ENCODE results near the gene DIS3L2. TPM values are rescaled to one million over a fixed set of nuclear protein-coding genes. Genes with fewer than 3 reads are reported as not detected.

The DIS3L2 gene
- total RNA-seq, 1 experiment from 2014 or later: 28.5 TPM

DNA sequence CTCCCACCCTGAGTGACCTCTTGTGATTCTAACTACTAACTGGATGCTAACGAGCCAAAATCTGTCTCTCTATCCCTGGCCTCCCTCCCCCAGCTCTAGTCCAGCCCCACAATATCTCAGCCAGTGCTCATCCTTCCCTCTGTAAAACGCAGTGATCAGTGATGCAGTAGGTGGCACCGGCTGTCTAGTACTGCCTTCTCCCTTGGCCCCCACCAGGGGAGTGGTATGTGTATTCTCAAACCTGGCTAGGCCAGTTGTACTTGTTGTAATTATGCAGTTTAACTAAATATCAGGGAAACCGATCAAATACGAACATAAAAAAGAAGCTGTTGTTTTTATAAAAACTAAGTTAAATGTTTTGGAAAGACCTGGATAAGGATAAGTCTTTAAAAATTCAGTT is 303.8 kb downstream of the DIS3L2 start:
- no peak overlapping the region for H3K4me3 Mint-ChIP-seq
- no peaks in the 10 kb centered on the region for H3K9me3 Mint-ChIP-seq
- H3K27me3 Mint-ChIP-seq (ENCODE audit: low read depth): no peaks in the 10 kb centered on the region; the same call in 1 of the 2 replicates
- no peak for ATAC-seq
- no peak overlapping the region; the same call in 1 of the 2 replicates for H3K27ac Mint-ChIP-seq
- no peak for TF ChIP-seq MYBL2 (CRISPR knock-in tag; IDR thresholded peaks at IDR 0.05)
- no peak for TF ChIP-seq GABPB1 (CRISPR knock-in tag; IDR thresholded peaks at IDR 0.05)
- TF ChIP-seq CREM (CRISPR knock-in tag; IDR thresholded peaks at IDR 0.05): no peak
- no peak for TF ChIP-seq ZNF317 (CRISPR knock-in tag; IDR thresholded peaks at IDR 0.05; ENCODE audit: borderline replicate concordance, low read depth)
- no peak for TF ChIP-seq ZNF671 (CRISPR knock-in tag; IDR thresholded peaks at IDR 0.05)
- TF ChIP-seq, protein P1, sequence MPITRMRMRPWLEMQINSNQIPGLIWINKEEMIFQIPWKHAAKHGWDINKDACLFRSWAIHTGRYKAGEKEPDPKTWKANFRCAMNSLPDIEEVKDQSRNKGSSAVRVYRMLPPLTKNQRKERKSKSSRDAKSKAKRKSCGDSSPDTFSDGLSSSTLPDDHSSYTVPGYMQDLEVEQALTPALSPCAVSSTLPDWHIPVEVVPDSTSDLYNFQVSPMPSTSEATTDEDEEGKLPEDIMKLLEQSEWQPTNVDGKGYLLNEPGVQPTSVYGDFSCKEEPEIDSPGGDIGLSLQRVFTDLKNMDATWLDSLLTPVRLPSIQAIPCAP (CRISPR knock-in tag; IDR thresholded peaks at IDR 0.05): no peak
- ChIA-PET POLR2A (no interaction called here), CTCF (no interaction called here)
- H3K4me1 Mint-ChIP-seq: peaks cover 10% of the 10 kb centered on the region
- no peaks in the 10 kb centered on the region for H3K36me3 Mint-ChIP-seq
- no peak for DNase-seq (ENCODE audit: low spot score)

DNA sequence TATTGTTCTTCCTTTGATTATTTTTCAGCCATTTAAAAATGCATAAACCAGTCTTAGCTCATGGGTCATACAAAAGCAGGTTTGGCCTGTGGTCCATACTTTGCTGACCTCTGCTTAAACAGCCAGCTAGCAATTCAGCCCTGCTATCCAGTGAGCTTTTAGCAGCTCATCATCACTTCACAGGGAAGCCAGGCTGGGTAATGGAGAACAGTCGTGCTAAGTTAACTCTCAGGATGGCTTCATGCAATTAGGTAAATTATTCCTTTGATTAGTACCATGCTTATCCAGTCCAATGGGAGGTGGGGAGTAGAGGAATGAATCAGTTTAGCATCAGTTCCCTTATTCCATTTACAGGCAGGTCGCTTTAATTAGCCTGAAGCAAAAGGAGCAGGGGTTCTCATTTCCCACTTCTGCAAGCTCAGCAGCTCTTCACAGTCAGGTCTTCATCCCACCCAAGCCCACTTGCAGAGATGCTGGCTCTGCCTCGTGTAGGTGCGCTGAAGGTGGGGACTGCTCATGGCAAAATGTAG is 307.2 kb downstream of the DIS3L2 start:
- Mint-ChIP-seq H3K27me3 (ENCODE audit: low read depth) (no peaks in the 10 kb centered on the region; the same call in 1 of the 2 replicates), H3K4me3 (no peak overlapping the region), H3K9me3 (no peaks in the 10 kb centered on the region), H3K27ac (no peak overlapping the region), H3K4me1 (peaks cover 20% of the 10 kb centered on the region), H3K36me3 (no peaks in the 10 kb centered on the region)
- ATAC-seq: no peak
- TF ChIP-seq TEAD4 (CRISPR knock-in tag; IDR thresholded peaks at IDR 0.05) (no peak), FOXJ3 (CRISPR knock-in tag; IDR thresholded peaks at IDR 0.05; ENCODE audit: borderline replicate concordance) (no peak), ESRRA (CRISPR knock-in tag; IDR thresholded peaks at IDR 0.05; ENCODE audit: borderline replicate concordance) (no peak), CREM (CRISPR knock-in tag; IDR thresholded peaks at IDR 0.05) (no peak), GABPB1 (CRISPR knock-in tag; IDR thresholded peaks at IDR 0.05) (no peak), ZNF416 (CRISPR knock-in tag; IDR thresholded peaks at IDR 0.05) (no peak), NFATC4 (CRISPR knock-in tag; IDR thresholded peaks at IDR 0.05) (no peak), IRF2 (CRISPR knock-in tag; IDR thresholded peaks at IDR 0.05; ENCODE audit: borderline replicate concordance, low read depth) (no peak)
- TF ChIP-seq, protein P2, sequence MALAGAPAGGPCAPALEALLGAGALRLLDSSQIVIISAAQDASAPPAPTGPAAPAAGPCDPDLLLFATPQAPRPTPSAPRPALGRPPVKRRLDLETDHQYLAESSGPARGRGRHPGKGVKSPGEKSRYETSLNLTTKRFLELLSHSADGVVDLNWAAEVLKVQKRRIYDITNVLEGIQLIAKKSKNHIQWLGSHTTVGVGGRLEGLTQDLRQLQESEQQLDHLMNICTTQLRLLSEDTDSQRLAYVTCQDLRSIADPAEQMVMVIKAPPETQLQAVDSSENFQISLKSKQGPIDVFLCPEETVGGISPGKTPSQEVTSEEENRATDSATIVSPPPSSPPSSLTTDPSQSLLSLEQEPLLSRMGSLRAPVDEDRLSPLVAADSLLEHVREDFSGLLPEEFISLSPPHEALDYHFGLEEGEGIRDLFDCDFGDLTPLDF (CRISPR knock-in tag; IDR thresholded peaks at IDR 0.05): no peak
- TF ChIP-seq, protein P3, sequence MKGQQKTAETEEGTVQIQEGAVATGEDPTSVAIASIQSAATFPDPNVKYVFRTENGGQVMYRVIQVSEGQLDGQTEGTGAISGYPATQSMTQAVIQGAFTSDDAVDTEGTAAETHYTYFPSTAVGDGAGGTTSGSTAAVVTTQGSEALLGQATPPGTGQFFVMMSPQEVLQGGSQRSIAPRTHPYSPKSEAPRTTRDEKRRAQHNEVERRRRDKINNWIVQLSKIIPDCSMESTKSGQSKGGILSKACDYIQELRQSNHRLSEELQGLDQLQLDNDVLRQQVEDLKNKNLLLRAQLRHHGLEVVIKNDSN (CRISPR knock-in tag; IDR thresholded peaks at IDR 0.05): no peak
- TF ChIP-seq, protein P4, sequence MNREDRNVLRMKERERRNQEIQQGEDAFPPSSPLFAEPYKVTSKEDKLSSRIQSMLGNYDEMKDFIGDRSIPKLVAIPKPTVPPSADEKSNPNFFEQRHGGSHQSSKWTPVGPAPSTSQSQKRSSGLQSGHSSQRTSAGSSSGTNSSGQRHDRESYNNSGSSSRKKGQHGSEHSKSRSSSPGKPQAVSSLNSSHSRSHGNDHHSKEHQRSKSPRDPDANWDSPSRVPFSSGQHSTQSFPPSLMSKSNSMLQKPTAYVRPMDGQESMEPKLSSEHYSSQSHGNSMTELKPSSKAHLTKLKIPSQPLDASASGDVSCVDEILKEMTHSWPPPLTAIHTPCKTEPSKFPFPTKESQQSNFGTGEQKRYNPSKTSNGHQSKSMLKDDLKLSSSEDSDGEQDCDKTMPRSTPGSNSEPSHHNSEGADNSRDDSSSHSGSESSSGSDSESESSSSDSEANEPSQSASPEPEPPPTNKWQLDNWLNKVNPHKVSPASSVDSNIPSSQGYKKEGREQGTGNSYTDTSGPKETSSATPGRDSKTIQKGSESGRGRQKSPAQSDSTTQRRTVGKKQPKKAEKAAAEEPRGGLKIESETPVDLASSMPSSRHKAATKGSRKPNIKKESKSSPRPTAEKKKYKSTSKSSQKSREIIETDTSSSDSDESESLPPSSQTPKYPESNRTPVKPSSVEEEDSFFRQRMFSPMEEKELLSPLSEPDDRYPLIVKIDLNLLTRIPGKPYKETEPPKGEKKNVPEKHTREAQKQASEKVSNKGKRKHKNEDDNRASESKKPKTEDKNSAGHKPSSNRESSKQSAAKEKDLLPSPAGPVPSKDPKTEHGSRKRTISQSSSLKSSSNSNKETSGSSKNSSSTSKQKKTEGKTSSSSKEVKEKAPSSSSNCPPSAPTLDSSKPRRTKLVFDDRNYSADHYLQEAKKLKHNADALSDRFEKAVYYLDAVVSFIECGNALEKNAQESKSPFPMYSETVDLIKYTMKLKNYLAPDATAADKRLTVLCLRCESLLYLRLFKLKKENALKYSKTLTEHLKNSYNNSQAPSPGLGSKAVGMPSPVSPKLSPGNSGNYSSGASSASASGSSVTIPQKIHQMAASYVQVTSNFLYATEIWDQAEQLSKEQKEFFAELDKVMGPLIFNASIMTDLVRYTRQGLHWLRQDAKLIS (CRISPR knock-in tag; IDR thresholded peaks at IDR 0.05; ENCODE audit: borderline replicate concordance): no peak
- POLR2A ChIA-PET: no interaction called here
- CTCF ChIA-PET: interaction anchor here (1.2 to 2.9 kb wide), 3 partner anchors 24 to 368 kb away, joined by 3 to 10 read pairs (median 4); no protein-coding TSS in a partner anchor
- no peak for DNase-seq (ENCODE audit: low spot score)

DNA sequence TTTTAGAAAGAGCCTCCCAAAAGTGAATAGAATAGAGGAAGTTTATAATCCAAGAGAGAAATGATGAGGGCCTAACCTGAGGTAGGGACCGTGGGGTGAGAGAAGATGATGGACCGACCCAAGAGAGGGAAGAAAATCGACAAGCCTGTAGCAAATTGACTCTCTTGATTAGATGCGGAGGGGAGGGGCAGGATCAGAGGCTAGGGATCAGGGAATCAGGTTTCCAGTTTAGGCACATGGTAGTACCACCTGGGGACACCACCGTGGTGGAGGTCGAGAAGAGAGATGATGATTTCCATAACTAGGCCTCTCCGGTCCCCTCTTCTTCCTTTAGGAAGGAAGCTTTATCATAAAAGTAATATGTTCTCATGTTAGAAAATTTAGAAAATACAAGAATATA is 308.4 kb downstream of the DIS3L2 start:
- TF ChIP-seq, protein P5, sequence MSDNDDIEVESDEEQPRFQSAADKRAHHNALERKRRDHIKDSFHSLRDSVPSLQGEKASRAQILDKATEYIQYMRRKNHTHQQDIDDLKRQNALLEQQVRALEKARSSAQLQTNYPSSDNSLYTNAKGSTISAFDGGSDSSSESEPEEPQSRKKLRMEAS (CRISPR knock-in tag; IDR thresholded peaks at IDR 0.05): no peak
- TF ChIP-seq, protein P6, sequence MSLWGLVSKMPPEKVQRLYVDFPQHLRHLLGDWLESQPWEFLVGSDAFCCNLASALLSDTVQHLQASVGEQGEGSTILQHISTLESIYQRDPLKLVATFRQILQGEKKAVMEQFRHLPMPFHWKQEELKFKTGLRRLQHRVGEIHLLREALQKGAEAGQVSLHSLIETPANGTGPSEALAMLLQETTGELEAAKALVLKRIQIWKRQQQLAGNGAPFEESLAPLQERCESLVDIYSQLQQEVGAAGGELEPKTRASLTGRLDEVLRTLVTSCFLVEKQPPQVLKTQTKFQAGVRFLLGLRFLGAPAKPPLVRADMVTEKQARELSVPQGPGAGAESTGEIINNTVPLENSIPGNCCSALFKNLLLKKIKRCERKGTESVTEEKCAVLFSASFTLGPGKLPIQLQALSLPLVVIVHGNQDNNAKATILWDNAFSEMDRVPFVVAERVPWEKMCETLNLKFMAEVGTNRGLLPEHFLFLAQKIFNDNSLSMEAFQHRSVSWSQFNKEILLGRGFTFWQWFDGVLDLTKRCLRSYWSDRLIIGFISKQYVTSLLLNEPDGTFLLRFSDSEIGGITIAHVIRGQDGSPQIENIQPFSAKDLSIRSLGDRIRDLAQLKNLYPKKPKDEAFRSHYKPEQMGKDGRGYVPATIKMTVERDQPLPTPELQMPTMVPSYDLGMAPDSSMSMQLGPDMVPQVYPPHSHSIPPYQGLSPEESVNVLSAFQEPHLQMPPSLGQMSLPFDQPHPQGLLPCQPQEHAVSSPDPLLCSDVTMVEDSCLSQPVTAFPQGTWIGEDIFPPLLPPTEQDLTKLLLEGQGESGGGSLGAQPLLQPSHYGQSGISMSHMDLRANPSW (CRISPR knock-in tag; conservative IDR thresholded peaks at IDR 0.05; ENCODE audit: low read depth): no peak
- TF ChIP-seq, protein P7, sequence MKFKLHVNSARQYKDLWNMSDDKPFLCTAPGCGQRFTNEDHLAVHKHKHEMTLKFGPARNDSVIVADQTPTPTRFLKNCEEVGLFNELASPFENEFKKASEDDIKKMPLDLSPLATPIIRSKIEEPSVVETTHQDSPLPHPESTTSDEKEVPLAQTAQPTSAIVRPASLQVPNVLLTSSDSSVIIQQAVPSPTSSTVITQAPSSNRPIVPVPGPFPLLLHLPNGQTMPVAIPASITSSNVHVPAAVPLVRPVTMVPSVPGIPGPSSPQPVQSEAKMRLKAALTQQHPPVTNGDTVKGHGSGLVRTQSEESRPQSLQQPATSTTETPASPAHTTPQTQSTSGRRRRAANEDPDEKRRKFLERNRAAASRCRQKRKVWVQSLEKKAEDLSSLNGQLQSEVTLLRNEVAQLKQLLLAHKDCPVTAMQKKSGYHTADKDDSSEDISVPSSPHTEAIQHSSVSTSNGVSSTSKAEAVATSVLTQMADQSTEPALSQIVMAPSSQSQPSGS (CRISPR knock-in tag; IDR thresholded peaks at IDR 0.05; ENCODE audit: borderline replicate concordance, low read depth): no peak
- TF ChIP-seq ETV6 (CRISPR knock-in tag; IDR thresholded peaks at IDR 0.05) (no peak), TEAD1 (CRISPR knock-in tag; IDR thresholded peaks at IDR 0.05) (no peak), CREM (CRISPR knock-in tag; IDR thresholded peaks at IDR 0.05) (no peak)
- TF ChIP-seq, protein P3 (CRISPR knock-in tag; IDR thresholded peaks at IDR 0.05): no peak
- POLR2A ChIA-PET: no interaction called here
- peak; percentile 71 for ATAC-seq

More for the DNA sequence above, 308.4 kb downstream of the DIS3L2 start:
- Mint-ChIP-seq H3K4me3 (no peak overlapping the region), H3K9me3 (no peaks in the 10 kb centered on the region), H3K27ac (no peak overlapping the region), H3K36me3 (no peaks in the 10 kb centered on the region), H3K4me1 (peaks cover 20% of the 10 kb centered on the region), H3K27me3 (ENCODE audit: low read depth) (no peaks in the 10 kb centered on the region; the same call in 1 of the 2 replicates)
- CTCF ChIA-PET: interaction anchor here (2.9 kb wide), 1 partner anchor 23 kb away, joined by 10 read pairs; no protein-coding TSS in a partner anchor
- no peak for DNase-seq (ENCODE audit: low spot score)

All from WTC11 (cell line).